ENCODE data around the gene ANKRD35.
A peak's percentile ranks its signal among the peaks of the same experiment; 100 is the strongest.
"Not testable (repeated sequence)": the region's sequence is repeated elsewhere in the genome, so short reads cannot be mapped to it uniquely, and the experiment has no call there.

The ANKRD35 gene

GRCh38 chr1:145885738-145886287, at the start of gene ANKRD35:
TSS of gene ANKRD35 (minus strand) at chr1:145885866. CDS start at chr1:145885758, 108 bp downstream.
- DNase-seq (ENCODE audit: low spot score), result peak; percentile 97
- TF ChIP-seq, protein P1, sequence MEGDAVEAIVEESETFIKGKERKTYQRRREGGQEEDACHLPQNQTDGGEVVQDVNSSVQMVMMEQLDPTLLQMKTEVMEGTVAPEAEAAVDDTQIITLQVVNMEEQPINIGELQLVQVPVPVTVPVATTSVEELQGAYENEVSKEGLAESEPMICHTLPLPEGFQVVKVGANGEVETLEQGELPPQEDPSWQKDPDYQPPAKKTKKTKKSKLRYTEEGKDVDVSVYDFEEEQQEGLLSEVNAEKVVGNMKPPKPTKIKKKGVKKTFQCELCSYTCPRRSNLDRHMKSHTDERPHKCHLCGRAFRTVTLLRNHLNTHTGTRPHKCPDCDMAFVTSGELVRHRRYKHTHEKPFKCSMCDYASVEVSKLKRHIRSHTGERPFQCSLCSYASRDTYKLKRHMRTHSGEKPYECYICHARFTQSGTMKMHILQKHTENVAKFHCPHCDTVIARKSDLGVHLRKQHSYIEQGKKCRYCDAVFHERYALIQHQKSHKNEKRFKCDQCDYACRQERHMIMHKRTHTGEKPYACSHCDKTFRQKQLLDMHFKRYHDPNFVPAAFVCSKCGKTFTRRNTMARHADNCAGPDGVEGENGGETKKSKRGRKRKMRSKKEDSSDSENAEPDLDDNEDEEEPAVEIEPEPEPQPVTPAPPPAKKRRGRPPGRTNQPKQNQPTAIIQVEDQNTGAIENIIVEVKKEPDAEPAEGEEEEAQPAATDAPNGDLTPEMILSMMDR (IDR thresholded peaks at IDR 0.05; ENCODE audit: borderline replicate concordance, control extremely low read depth, extremely low read depth, insufficient read depth, missing control alignments), result no peak
- in situ Hi-C loops (cut with MboI; ENCODE audit: low sequenced_read_pairs, unreplicated experiment), result no loop called here

DNA sequence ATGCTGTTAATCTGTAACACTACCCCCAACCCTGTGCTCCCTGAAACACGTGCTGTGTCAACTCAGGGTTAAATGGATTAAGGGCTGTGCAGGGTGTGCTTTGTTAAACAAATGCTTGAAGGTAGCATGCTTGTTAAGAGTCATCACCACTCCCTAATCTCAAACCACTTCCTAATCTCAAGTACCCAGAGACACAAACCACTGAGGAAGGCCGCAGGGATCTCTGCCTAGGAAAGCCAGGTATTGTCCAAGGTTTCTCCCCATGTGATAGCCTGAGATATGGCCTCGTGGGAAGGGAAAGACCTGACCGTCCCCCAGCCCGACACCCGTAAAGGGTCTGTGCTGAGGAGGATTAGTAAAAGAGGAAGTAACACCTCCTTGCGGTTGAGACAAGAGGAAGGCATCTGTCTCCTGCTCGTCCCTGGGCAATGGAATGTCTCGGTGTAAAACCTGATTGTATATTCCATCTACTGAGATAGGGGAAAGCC, 46.9 kb upstream of the ANKRD35 start:
- DNase-seq (ENCODE audit: low spot score), result not testable (repeated sequence)

DNA sequence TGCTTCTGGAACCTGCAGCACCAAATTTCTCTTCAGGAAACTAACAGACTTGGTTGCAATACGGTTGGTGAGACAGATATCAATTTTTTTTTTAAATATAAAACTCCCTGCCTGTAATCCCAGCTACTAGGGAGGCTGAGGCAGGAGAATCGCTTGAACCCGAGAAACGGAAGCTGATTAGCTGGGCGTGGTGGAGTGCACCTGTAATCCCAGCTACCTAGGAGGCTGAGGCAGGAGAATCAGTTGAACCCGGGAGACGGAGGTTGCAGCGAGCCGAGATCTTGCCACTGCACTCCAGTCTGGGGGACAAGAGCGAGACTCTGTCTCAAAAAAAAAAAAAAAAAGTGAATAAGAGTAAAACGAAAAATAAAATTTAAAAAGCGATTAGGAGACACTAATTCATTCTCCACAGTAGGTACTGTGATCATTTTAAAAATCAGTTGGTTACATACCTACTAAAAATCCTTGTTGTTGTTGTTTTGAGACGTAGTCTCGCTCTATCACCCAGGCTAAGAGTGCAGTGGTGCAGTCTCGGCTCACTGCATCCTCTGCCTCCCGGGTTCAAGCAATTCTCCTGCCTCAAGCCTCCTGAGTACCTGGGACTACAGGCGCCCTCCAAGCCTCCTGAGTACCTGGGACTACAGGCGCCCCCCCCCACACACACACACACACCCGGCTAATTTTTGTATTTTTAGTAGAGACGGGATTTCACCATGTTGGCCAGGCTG, 42.4 kb upstream of the ANKRD35 start:
- in situ Hi-C loops (cut with MboI; ENCODE audit: low sequenced_read_pairs, unreplicated experiment), result no loop called here
- TF ChIP-seq, protein P1 (IDR thresholded peaks at IDR 0.05; ENCODE audit: borderline replicate concordance, control extremely low read depth, extremely low read depth, insufficient read depth, missing control alignments), result no peak
- no peak for DNase-seq (ENCODE audit: low spot score)

More for the DNA sequence above, 46.9 kb upstream of the ANKRD35 start:
- in situ Hi-C loops (cut with MboI; ENCODE audit: low sequenced_read_pairs, unreplicated experiment), result not testable (repeated sequence)

DNA sequence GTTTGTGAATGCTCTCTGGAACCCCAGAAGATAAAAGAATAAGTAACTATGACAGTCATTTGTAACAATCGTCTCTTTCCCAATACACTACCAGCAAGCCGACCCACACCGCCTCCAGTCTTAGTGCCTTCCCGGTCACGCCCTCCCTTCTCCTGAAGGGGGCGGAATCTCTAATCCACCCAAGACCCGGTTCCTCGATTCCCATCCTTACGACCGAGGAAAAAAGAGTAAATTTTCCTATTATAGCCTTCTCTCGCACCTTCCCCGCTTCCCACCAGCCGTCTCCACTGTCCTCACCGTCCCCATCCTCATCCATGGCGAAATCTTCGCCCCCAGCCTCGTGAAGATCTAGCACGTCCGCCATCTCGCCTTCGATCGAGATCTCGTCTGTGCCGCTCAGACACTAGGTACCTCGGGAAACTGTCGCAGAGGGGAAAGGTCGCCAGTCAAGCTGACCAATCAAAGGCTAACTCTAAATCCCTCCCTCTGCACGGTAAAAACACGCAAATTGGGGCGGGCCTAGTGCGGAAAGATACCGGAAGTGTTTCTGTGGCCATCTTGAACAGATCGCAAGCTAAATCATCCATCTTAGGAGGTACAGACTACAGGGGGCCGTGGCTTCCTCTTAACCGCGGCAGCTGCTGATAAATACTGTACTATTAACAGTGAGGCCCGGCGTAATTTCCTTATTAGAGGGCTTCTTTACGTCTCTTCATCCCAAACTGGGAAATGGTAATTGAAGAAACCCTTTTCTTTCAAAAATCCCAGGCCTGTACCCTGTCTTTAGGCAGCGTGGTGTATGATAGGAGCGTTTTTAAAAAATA, 41.6 kb upstream of the ANKRD35 start, which contains the start of gene RBM8A:
Gene RBM8A, minus strand, starts transcription at position 422 of the 824 bp plus-strand sequence. Its CDS starts 58 bp downstream, at position 364.
- in situ Hi-C loops (cut with MboI; ENCODE audit: low sequenced_read_pairs, unreplicated experiment), result no loop called here
- DNase-seq (ENCODE audit: low spot score), result peak; percentile 88
- TF ChIP-seq, protein P1 (IDR thresholded peaks at IDR 0.05; ENCODE audit: borderline replicate concordance, control extremely low read depth, extremely low read depth, insufficient read depth, missing control alignments), result peak; percentile 52

DNA sequence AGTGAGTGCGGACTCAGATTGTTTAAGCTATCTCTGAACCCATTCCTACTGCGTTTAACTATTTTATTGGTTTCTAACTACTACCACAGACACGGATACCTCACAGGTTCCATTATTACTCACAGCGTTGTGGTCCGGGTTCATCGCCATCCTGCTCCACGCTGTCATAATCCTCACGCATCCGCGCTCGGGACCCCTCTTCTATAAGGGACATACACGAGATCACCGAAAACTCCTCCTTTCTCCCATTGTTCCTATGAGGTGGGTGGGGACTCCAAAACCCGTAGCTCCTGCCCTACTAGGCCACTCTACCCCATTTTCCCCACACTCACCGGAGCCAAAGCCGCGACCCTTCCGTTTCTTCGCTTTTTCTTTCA, 41.0 kb upstream of the ANKRD35 start:
- no peak for DNase-seq (ENCODE audit: low spot score)
- TF ChIP-seq, protein P1 (IDR thresholded peaks at IDR 0.05; ENCODE audit: borderline replicate concordance, control extremely low read depth, extremely low read depth, insufficient read depth, missing control alignments), result no peak
- in situ Hi-C loops (cut with MboI; ENCODE audit: low sequenced_read_pairs, unreplicated experiment), result no loop called here

DNA sequence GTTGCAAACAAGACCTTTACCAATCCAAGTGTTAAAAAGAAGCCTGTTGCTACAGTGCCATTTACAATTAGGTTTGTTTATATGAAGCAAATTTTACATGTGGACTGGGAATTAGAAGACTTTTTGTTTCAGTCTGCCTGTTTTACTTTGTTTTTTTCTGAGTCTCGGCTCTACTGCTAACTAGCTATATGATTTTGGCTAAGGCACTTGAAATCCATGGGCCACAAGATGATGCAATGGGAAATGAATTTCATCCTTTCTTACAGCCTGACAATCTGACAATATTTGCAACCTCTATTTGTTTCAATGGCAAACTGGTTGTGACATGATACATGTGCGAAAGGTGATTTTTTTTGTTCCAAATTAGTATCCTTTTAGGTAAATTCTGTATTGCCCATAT, 36.6 kb upstream of the ANKRD35 start:
- no peak for DNase-seq (ENCODE audit: low spot score)
- in situ Hi-C loops (cut with MboI; ENCODE audit: low sequenced_read_pairs, unreplicated experiment), result no loop called here
- TF ChIP-seq, protein P1 (IDR thresholded peaks at IDR 0.05; ENCODE audit: borderline replicate concordance, control extremely low read depth, extremely low read depth, insufficient read depth, missing control alignments), result no peak

- in situ Hi-C loops (cut with MboI; ENCODE audit: low sequenced_read_pairs, unreplicated experiment), result not testable (repeated sequence)
Observed at GRCh38 chr1:145920297-145920696, 34.6 kb upstream of the ANKRD35 start.

More at GRCh38 chr1:145920297-145920696, 34.6 kb upstream of the ANKRD35 start:
- not testable (repeated sequence) for DNase-seq (ENCODE audit: low spot score)
